ELF-1 (cell line): ENCODE results near the gene ZBTB16.

Experiments used
- DNase-seq: peaks from one replicate; pipeline ENCODE4 v3.0.0-alpha.2; 2016; ENCODE audit warnings: low read depth, low spot score

Gene ZBTB16

GRCh38 chr11:114152162-114152561 is 92.7 kb downstream of the ZBTB16 start:
- no peak for DNase-seq

- no peak for DNase-seq
These were observed 93.3 kb downstream of the ZBTB16 start for GRCh38 chr11:114152785-114153184.

- no peak for DNase-seq
These were observed 93.7 kb downstream of the ZBTB16 start for GRCh38 chr11:114153224-114153623.

GRCh38 chr11:114154271-114155047 is 94.9 kb downstream of the ZBTB16 start:
- DNase-seq = no peak

GRCh38 chr11:114155116-114155515 is 95.6 kb downstream of the ZBTB16 start:
- no peak for DNase-seq

- no peak for DNase-seq
These were observed 96.6 kb downstream of the ZBTB16 start for GRCh38 chr11:114156131-114156581.

- DNase-seq = no peak
These were observed 97.3 kb downstream of the ZBTB16 start for GRCh38 chr11:114156782-114157181.

- DNase-seq = no peak
These were observed 98.1 kb downstream of the ZBTB16 start for GRCh38 chr11:114157476-114158050.

- no peak for DNase-seq
These were observed 98.9 kb downstream of the ZBTB16 start for GRCh38 chr11:114158421-114158820.

- no peak for DNase-seq
These were observed 99.4 kb downstream of the ZBTB16 start for GRCh38 chr11:114158886-114159285.

- DNase-seq = no peak
These were observed 99.8 kb downstream of the ZBTB16 start for GRCh38 chr11:114159320-114159719.

GRCh38 chr11:114159802-114160632 is 100.5 kb downstream of the ZBTB16 start:
- peak; percentile 74 for DNase-seq

GRCh38 chr11:114160894-114161293 is 101.4 kb downstream of the ZBTB16 start:
- DNase-seq = no peak

GRCh38 chr11:114161486-114162250 is 102.2 kb downstream of the ZBTB16 start:
- DNase-seq = no peak

- peak; percentile 51 for DNase-seq
These were observed 103.2 kb downstream of the ZBTB16 start for GRCh38 chr11:114162719-114163123.

GRCh38 chr11:114163229-114163631 is 103.7 kb downstream of the ZBTB16 start:
- no peak for DNase-seq

- DNase-seq = no peak
These were observed 104.4 kb downstream of the ZBTB16 start for GRCh38 chr11:114163830-114164401.

GRCh38 chr11:114164546-114164945 is 105.0 kb downstream of the ZBTB16 start:
- no peak for DNase-seq

- DNase-seq = no peak
These were observed 106.1 kb downstream of the ZBTB16 start for GRCh38 chr11:114165326-114166230.

GRCh38 chr11:114166362-114166761 is 106.9 kb downstream of the ZBTB16 start:
- DNase-seq = no peak
